Keratinocyte (primary cell): ENCODE data around the gene TNC. TPM values are rescaled to one million over a fixed set of nuclear protein-coding genes. Genes with fewer than 3 reads are reported as not detected.
"Not testable (repeated sequence)": the region's sequence is repeated elsewhere in the genome, so short reads cannot be mapped to it uniquely, and the experiment has no call there.

Experiments
- DNase-seq: peaks from one replicate; pipeline ENCODE4 v3.0.0-alpha.2; 2011; ENCODE audit warnings: low read depth, missing footprints, low spot score
- FAIRE-seq: peaks from 2 replicates; lab custom pipeline; 2011; peaks lifted over from hg19 to GRCh38; lab: Jason Lieb, UNC
- H2AFZ ChIP-seq: 2 replicates; pipeline ENCODE4 v1.6.0; 2012; ENCODE audit warnings: low read length, control low read depth, inconsistent platforms; ENCODE audit not compliant: control insufficient read depth
- H3K27ac ChIP-seq: 2 replicates; pipeline ENCODE4 v1.5.1; 2011; ENCODE audit warnings: low read length; ENCODE audit not compliant: control insufficient read depth, insufficient read depth
- H3K27me3 ChIP-seq: 3 replicates; pipeline ENCODE4 v1.6.0; 2011; ENCODE audit warnings: low read length; ENCODE audit not compliant: control insufficient read depth, insufficient read depth; ENCODE audit errors: extremely low read depth
- H3K36me3 ChIP-seq, 2 experiments: 2 replicates in 1 of 2; 3 replicates in 1 of 2; pipeline ENCODE4 v1.5.1; 2011; ENCODE audit warnings: low read length in 2 of 2, mild to moderate bottlenecking in 1 of 2; ENCODE audit not compliant: control insufficient read depth in 2 of 2, insufficient read depth in 2 of 2; ENCODE audit errors: extremely low read depth in 1 of 2
- H3K4me1 ChIP-seq: 3 replicates; pipeline ENCODE4 v1.5.1; 2011; ENCODE audit warnings: low read length; ENCODE audit not compliant: control insufficient read depth, insufficient read depth; ENCODE audit errors: extremely low read depth
- H3K4me2 ChIP-seq: 3 replicates; pipeline ENCODE4 v1.6.0; 2011; ENCODE audit warnings: low read depth, low read length; ENCODE audit not compliant: control insufficient read depth, insufficient read depth; ENCODE audit errors: extremely low read depth
- H3K4me3 ChIP-seq, 3 experiments: fragments of 200-600 bp in 1 of 3; sonication (generic) in 1 of 3; 2 replicates in 2 of 3; 3 replicates in 1 of 3; pipeline ENCODE4 v1.5.1; 2011 to 2016; ENCODE audit warnings: low read length in 3 of 3, mild to moderate bottlenecking in 3 of 3, control low read depth in 2 of 3, inconsistent platforms in 1 of 3, low read depth in 1 of 3, mixed read lengths in 1 of 3, mixed run types in 1 of 3, moderate library complexity in 1 of 3; ENCODE audit not compliant: control insufficient read depth in 2 of 3, insufficient read depth in 2 of 3; ENCODE audit errors: extremely low read depth in 1 of 3
- H3K79me2 ChIP-seq: 2 replicates; pipeline ENCODE4 v1.6.0; 2012; ENCODE audit warnings: low read length; ENCODE audit not compliant: control insufficient read depth, insufficient read depth
- H3K9ac ChIP-seq: 3 replicates; pipeline ENCODE4 v1.6.0; 2011; ENCODE audit warnings: low read length; ENCODE audit not compliant: control insufficient read depth, insufficient read depth; ENCODE audit errors: extremely low read depth
- H3K9me1 ChIP-seq: 3 replicates; pipeline ENCODE4 v1.6.0; 2011; ENCODE audit warnings: low read length; ENCODE audit not compliant: control insufficient read depth, insufficient read depth; ENCODE audit errors: extremely low read depth
- H3K9me3 ChIP-seq: 2 replicates; pipeline ENCODE4 v1.5.1; 2012; ENCODE audit warnings: low read depth, low read length; ENCODE audit not compliant: control insufficient read depth
- H4K20me1 ChIP-seq: 3 replicates; pipeline ENCODE4 v1.6.0; 2011; ENCODE audit warnings: low read length; ENCODE audit not compliant: control insufficient read depth, insufficient read depth; ENCODE audit errors: extremely low read depth
- CTCF ChIP-seq, 3 experiments: IDR thresholded peaks in 1 of 3; conservative IDR thresholded peaks in 1 of 3; optimal IDR thresholded peaks in 1 of 3; 2 replicates in 2 of 3; 3 replicates in 1 of 3; pipeline versions ENCODE3 to v1.5.1; 2011; ENCODE audit warnings: low read length in 3 of 3, mild to moderate bottlenecking in 3 of 3, moderate library complexity in 2 of 3, control low read depth in 1 of 3, inconsistent platforms in 1 of 3; ENCODE audit not compliant: insufficient read depth in 2 of 3; ENCODE audit errors: extremely low read depth in 1 of 3
- EZH2 ChIP-seq: IDR thresholded peaks from one replicate; pipeline ENCODE4 v1.6.1; 2012; ENCODE audit warnings: inconsistent platforms, mild to moderate bottlenecking, low read length, moderate library complexity
- dilution Hi-C: fragments of 300-500 bp; cut with MboI; formaldehyde crosslinking; loops from one replicate; pipeline ENCODE4 v1.7.0; 2020; ENCODE audit warnings: low sequenced_read_pairs; ENCODE audit not compliant: extremely low pct_ligation_motif_present
- polyA plus RNA-seq, 5 experiments: library from polyadenylated mRNA; depleted of rRNA in 3 of 5; stranded (reverse) in 3 of 5; stranded (forward) in 1 of 5; unstranded in 1 of 5; fragments of >200 nt; gene quantifications; 1 replicate in 1 of 5; 2 replicates in 3 of 5; 3 replicates in 1 of 5; pipeline versions ENCODE4 v1.2.1 to v1.2.3, GENCODE V29; 2011 to 2012; ENCODE audit warnings: missing spikeins in 2 of 5, low read depth in 1 of 5, low replicate concordance in 1 of 5

Gene TNC
- polyA plus RNA-seq, 1 donor (not counting 4 experiments of a cell fraction or from before 2014, with no cell fraction given): 58.7 TPM

- H3K27ac ChIP-seq: no peak overlapping the region
- no peak overlapping the region for H3K9ac ChIP-seq
- FAIRE-seq (no peak), DNase-seq (no peak)
- H3K9me3 ChIP-seq: no peaks in the 10 kb centered on the region
- peaks cover 4% of the 10 kb centered on the region for H3K4me1 ChIP-seq
- dilution Hi-C loops: no loop called here
- no peak overlapping the region for H2AFZ ChIP-seq
- H3K4me3 ChIP-seq: no peak overlapping the region
- no peaks in the 10 kb centered on the region for H4K20me1 ChIP-seq
- H3K36me3 ChIP-seq: no peaks in the 10 kb centered on the region
- TF ChIP-seq EZH2 (no peak), CTCF (optimal IDR thresholded peaks at IDR 0.05 in 1 of 3, IDR thresholded peaks at IDR 0.05 in 1 of 3, conservative IDR thresholded peaks at IDR 0.05 in 1 of 3; ENCODE audit: extremely low read depth in 1 of 3, insufficient read depth in 2 of 3, low read length in 3 of 3) (no peak)
- H3K79me2 ChIP-seq: no peaks in the 10 kb centered on the region
- H3K4me2 ChIP-seq: no peak overlapping the region
- no peaks in the 10 kb centered on the region for H3K9me1 ChIP-seq
- H3K27me3 ChIP-seq: no peaks in the 10 kb centered on the region
Measured at GRCh38 chr9:115132648-115133047, 14.7 kb upstream of the TNC start.

- H3K9me1 ChIP-seq: no peaks in the 10 kb centered on the region
- no peak overlapping the region for H3K4me3 ChIP-seq
- peaks cover 2% of the 10 kb centered on the region for H3K9me3 ChIP-seq
- no peak overlapping the region for H3K27ac ChIP-seq
- H4K20me1 ChIP-seq: no peaks in the 10 kb centered on the region
- H3K4me1 ChIP-seq: peaks cover 9% of the 10 kb centered on the region
- no peak for FAIRE-seq
- H3K4me2 ChIP-seq: no peak overlapping the region
- TF ChIP-seq EZH2: no peak
- TF ChIP-seq CTCF (optimal IDR thresholded peaks at IDR 0.05 in 1 of 3, IDR thresholded peaks at IDR 0.05 in 1 of 3, conservative IDR thresholded peaks at IDR 0.05 in 1 of 3; ENCODE audit: extremely low read depth in 1 of 3, insufficient read depth in 2 of 3, low read length in 3 of 3): no peak
- H2AFZ ChIP-seq: no peak overlapping the region
- no peak for DNase-seq
- no peak overlapping the region for H3K9ac ChIP-seq
- dilution Hi-C loops: no loop called here
- no peaks in the 10 kb centered on the region for H3K79me2 ChIP-seq
- no peaks in the 10 kb centered on the region for H3K36me3 ChIP-seq
- H3K27me3 ChIP-seq: no peaks in the 10 kb centered on the region
Measured at GRCh38 chr9:115130176-115130575, 12.2 kb upstream of the TNC start.

- H3K4me1 ChIP-seq, H3K36me3 ChIP-seq, H3K27ac ChIP-seq, H3K9me1 ChIP-seq, H3K79me2 ChIP-seq, DNase-seq, H4K20me1 ChIP-seq, FAIRE-seq, H3K9me3 ChIP-seq, H3K27me3 ChIP-seq, H2AFZ ChIP-seq, H3K9ac ChIP-seq, H3K4me2 ChIP-seq, dilution Hi-C loops, H3K4me3 ChIP-seq: not testable (repeated sequence)
Measured at GRCh38 chr9:115128726-115129125, 10.8 kb upstream of the TNC start.
